DND-41 (cell line): ENCODE data around the gene CD55.

Experiments
- ATAC-seq: fragments of 200-7000 bp; cut with Tn5 transposase; 3 replicates; pipeline ENCODE4 v1.9.1; 2021; ENCODE audit warnings: low read depth; ENCODE audit not compliant: insufficient read depth
- DNase-seq: peaks from one replicate; pipeline ENCODE4 v3.0.0-alpha.2; 2020
- H2AFZ ChIP-seq: 2 replicates; pipeline ENCODE4 v1.6.0; 2012; ENCODE audit warnings: low read depth, low read length
- H3K27ac ChIP-seq: 2 replicates; pipeline ENCODE4 v1.5.1; 2012; ENCODE audit warnings: low read length, inconsistent platforms
- H3K27me3 ChIP-seq: fragments of 200-600 bp; sonication (generic); 2 replicates; pipeline ENCODE4 v1.6.0; 2012; ENCODE audit warnings: low read length, mild to moderate bottlenecking, inconsistent platforms; ENCODE audit not compliant: insufficient read depth, poor library complexity
- H3K36me3 ChIP-seq: 2 replicates; pipeline ENCODE4 v1.5.1; 2012; ENCODE audit warnings: low read length, inconsistent platforms; ENCODE audit not compliant: insufficient read depth
- H3K4me1 ChIP-seq: 2 replicates; pipeline ENCODE4 v1.5.1; 2012; ENCODE audit warnings: mild to moderate bottlenecking, low read length; ENCODE audit not compliant: insufficient read depth
- H3K4me2 ChIP-seq: 2 replicates; pipeline ENCODE4 v1.6.0; 2012; ENCODE audit warnings: mild to moderate bottlenecking, moderate library complexity, low read length, inconsistent platforms; ENCODE audit not compliant: insufficient read depth
- H3K4me3 ChIP-seq, 2 experiments: fragments of 200-600 bp in 1 of 2; shearing (Covaris generic) in 1 of 2; 2 replicates each; pipeline ENCODE4 v1.5.1; 2012 to 2016; ENCODE audit warnings: inconsistent platforms in 2 of 2, low read length in 2 of 2, mild to moderate bottlenecking in 2 of 2, low read depth in 1 of 2, moderate library complexity in 1 of 2
- H3K79me2 ChIP-seq: 2 replicates; pipeline ENCODE4 v1.6.0; 2012; ENCODE audit warnings: low read length, inconsistent platforms; ENCODE audit not compliant: insufficient read depth
- H3K9ac ChIP-seq: 2 replicates; pipeline ENCODE4 v1.6.0; 2012; ENCODE audit warnings: low read depth, mild to moderate bottlenecking, inconsistent platforms, low read length, moderate library complexity
- H3K9me3 ChIP-seq: 2 replicates; pipeline ENCODE4 v1.5.1; 2012; ENCODE audit warnings: low read length, moderate library complexity, mild to moderate bottlenecking, inconsistent platforms; ENCODE audit not compliant: insufficient read depth, severe bottlenecking
- H4K20me1 ChIP-seq: 2 replicates; pipeline ENCODE4 v1.6.0; 2012; ENCODE audit warnings: low read length; ENCODE audit not compliant: insufficient read depth
- EZH2 ChIP-seq: IDR thresholded peaks from 3 replicates; pipeline ENCODE4 v1.6.1; 2012; ENCODE audit warnings: borderline replicate concordance, low read depth, mild to moderate bottlenecking, moderate library complexity, low read length, inconsistent platforms; ENCODE audit not compliant: severe bottlenecking
- TF ChIP-seq, protein P1 (sequence below): IDR thresholded peaks from 2 replicates; pipeline ENCODE4 v1.5.1; 2012; ENCODE audit warnings: borderline replicate concordance, low read length, moderate library complexity, mild to moderate bottlenecking; ENCODE audit not compliant: poor library complexity, severe bottlenecking; ENCODE audit errors: extremely low read depth

Gene CD55

GRCh38 chr1:207331354-207332313 is 10.2 kb downstream of the CD55 start:
- TF ChIP-seq, protein P1, sequence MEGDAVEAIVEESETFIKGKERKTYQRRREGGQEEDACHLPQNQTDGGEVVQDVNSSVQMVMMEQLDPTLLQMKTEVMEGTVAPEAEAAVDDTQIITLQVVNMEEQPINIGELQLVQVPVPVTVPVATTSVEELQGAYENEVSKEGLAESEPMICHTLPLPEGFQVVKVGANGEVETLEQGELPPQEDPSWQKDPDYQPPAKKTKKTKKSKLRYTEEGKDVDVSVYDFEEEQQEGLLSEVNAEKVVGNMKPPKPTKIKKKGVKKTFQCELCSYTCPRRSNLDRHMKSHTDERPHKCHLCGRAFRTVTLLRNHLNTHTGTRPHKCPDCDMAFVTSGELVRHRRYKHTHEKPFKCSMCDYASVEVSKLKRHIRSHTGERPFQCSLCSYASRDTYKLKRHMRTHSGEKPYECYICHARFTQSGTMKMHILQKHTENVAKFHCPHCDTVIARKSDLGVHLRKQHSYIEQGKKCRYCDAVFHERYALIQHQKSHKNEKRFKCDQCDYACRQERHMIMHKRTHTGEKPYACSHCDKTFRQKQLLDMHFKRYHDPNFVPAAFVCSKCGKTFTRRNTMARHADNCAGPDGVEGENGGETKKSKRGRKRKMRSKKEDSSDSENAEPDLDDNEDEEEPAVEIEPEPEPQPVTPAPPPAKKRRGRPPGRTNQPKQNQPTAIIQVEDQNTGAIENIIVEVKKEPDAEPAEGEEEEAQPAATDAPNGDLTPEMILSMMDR: no peak
- no peak for TF ChIP-seq EZH2
- no peak for DNase-seq
- no peak overlapping the region for H3K9ac ChIP-seq
- no peak for ATAC-seq
- no peak overlapping the region for H3K4me2 ChIP-seq
- no peak overlapping the region for H2AFZ ChIP-seq
- no peaks in the 10 kb centered on the region for H3K36me3 ChIP-seq
- no peak overlapping the region for H3K4me3 ChIP-seq
- no peaks in the 10 kb centered on the region for H4K20me1 ChIP-seq
- H3K9me3 ChIP-seq: peaks cover 18% of the 10 kb centered on the region
- H3K79me2 ChIP-seq: no peaks in the 10 kb centered on the region
- H3K27ac ChIP-seq: no peak overlapping the region
- H3K4me1 ChIP-seq: peaks cover 20% of the 10 kb centered on the region
- H3K27me3 ChIP-seq: no peaks in the 10 kb centered on the region

GRCh38 chr1:207333009-207333600 is 11.6 kb downstream of the CD55 start:
- H3K27me3 ChIP-seq: no peaks in the 10 kb centered on the region
- no peak overlapping the region for H3K4me2 ChIP-seq
- H3K36me3 ChIP-seq: no peaks in the 10 kb centered on the region

GRCh38 chr1:207333620-207334019 is 12.1 kb downstream of the CD55 start:
- Histone ChIP-seq H3K36me3 (no peaks in the 10 kb centered on the region), H3K4me2 (no peak overlapping the region)

More at GRCh38 chr1:207333009-207333600, 11.6 kb downstream of the CD55 start:
- Histone ChIP-seq H3K9me3 (peaks cover 18% of the 10 kb centered on the region), H2AFZ (no peak overlapping the region), H3K79me2 (no peaks in the 10 kb centered on the region), H3K4me1 (peaks cover 35% of the 10 kb centered on the region), H3K4me3 (no peak overlapping the region), H3K9ac (no peak overlapping the region), H3K27ac (no peak overlapping the region), H4K20me1 (no peaks in the 10 kb centered on the region)
- no peak for TF ChIP-seq EZH2
- TF ChIP-seq, protein P1: no peak
- DNase-seq (no peak), ATAC-seq (no peak)

More at GRCh38 chr1:207333620-207334019, 12.1 kb downstream of the CD55 start:
- Histone ChIP-seq H3K9me3 (peaks cover 18% of the 10 kb centered on the region), H4K20me1 (no peaks in the 10 kb centered on the region), H3K9ac (no peak overlapping the region), H2AFZ (no peak overlapping the region), H3K27me3 (peaks cover 2% of the 10 kb centered on the region), H3K27ac (no peak overlapping the region), H3K4me3 (no peak overlapping the region), H3K4me1 (peaks cover 35% of the 10 kb centered on the region), H3K79me2 (no peaks in the 10 kb centered on the region)
- no peak for DNase-seq
- no peak for ATAC-seq
- no peak for TF ChIP-seq EZH2
- TF ChIP-seq, protein P1: no peak
